OCI-LY1 (cell line): ENCODE results near the gene RNF121.

Experiments used
- H2AFZ ChIP-seq: fragments of 200-600 bp; sonication (generic), shearing (Covaris generic); 2 replicates; pipeline ENCODE4 v1.6.0; 2014; ENCODE audit warnings: antibody characterized with exemption, mild to moderate bottlenecking, low read length
- H3F3A ChIP-seq: fragments of 200-600 bp; sonication (generic), shearing (Covaris generic); 2 replicates; pipeline ENCODE4 v1.6.0; 2014; ENCODE audit warnings: mild to moderate bottlenecking, antibody characterized with exemption, low read length, moderate library complexity; ENCODE audit not compliant: insufficient read depth
- H3K27ac ChIP-seq: fragments of 200-600 bp; sonication (generic); 2 replicates; pipeline ENCODE4 v1.5.1; 2014; ENCODE audit warnings: low read length, mixed run types, mild to moderate bottlenecking, low read depth; ENCODE audit not compliant: poor library complexity, severe bottlenecking
- H3K27me3 ChIP-seq: fragments of 200-600 bp; sonication (generic); 2 replicates; pipeline ENCODE4 v1.6.0; 2014; ENCODE audit warnings: antibody characterized with exemption, mild to moderate bottlenecking, low read length, moderate library complexity; ENCODE audit not compliant: insufficient read depth
- H3K36me3 ChIP-seq: fragments of 200-600 bp; sonication (generic); 2 replicates; pipeline ENCODE4 v1.6.1; 2014; ENCODE audit warnings: mild to moderate bottlenecking, antibody characterized with exemption, low read length, moderate library complexity, mixed read lengths; ENCODE audit not compliant: insufficient read depth
- H3K4me1 ChIP-seq: fragments of 200-600 bp; sonication (generic); 2 replicates; pipeline ENCODE4 v1.5.1; 2014; ENCODE audit warnings: mild to moderate bottlenecking, low read length, moderate library complexity; ENCODE audit not compliant: insufficient read depth, severe bottlenecking
- H3K4me2 ChIP-seq: fragments of 200-600 bp; sonication (generic), shearing (Covaris generic); 2 replicates; pipeline ENCODE4 v1.6.1; 2014; ENCODE audit warnings: low read length
- H3K4me3 ChIP-seq: fragments of 200-600 bp; sonication (generic); 2 replicates; pipeline ENCODE4 v1.5.1; 2014; ENCODE audit warnings: low read length, low read depth, mild to moderate bottlenecking, mixed read lengths; ENCODE audit not compliant: poor library complexity, severe bottlenecking
- H3K79me2 ChIP-seq: fragments of 200-600 bp; shearing (Covaris generic); 2 replicates; pipeline ENCODE4 v1.6.1; 2016; ENCODE audit warnings: mixed run types, low read length, mixed read lengths; ENCODE audit not compliant: insufficient read depth
- H3K9ac ChIP-seq: fragments of 200-600 bp; sonication (generic), shearing (Covaris generic); 2 replicates; pipeline ENCODE4 v1.6.1; 2014; ENCODE audit warnings: mild to moderate bottlenecking, low read length, mixed read lengths
- H3K9me2 ChIP-seq: fragments of 200-600 bp; sonication (generic), shearing (Covaris generic); 2 replicates; pipeline ENCODE4 v1.6.1; 2014; ENCODE audit warnings: low read depth, mild to moderate bottlenecking, low read length, mixed read lengths
- H3K9me3 ChIP-seq: fragments of 200-600 bp; shearing (Covaris generic); 2 replicates; pipeline ENCODE4 v1.6.1; 2014; ENCODE audit warnings: low read length, mixed read lengths
- H4K20me1 ChIP-seq: fragments of 200-600 bp; sonication (generic), shearing (Covaris generic); 2 replicates; pipeline ENCODE4 v1.6.0; 2016; ENCODE audit warnings: mild to moderate bottlenecking, low read length; ENCODE audit not compliant: insufficient read depth
- CTCF ChIP-seq: fragments of 200-600 bp; sonication (generic), shearing (Covaris generic); IDR thresholded peaks from 2 replicates; pipeline ENCODE4 v1.5.1; 2017; ENCODE audit warnings: mild to moderate bottlenecking, antibody characterized with exemption, low read length, moderate library complexity, mixed read lengths
- EZH2 ChIP-seq: fragments of 200-600 bp; sonication (generic), shearing (Covaris generic); IDR thresholded peaks from 2 replicates; pipeline ENCODE4 v1.8.0; 2017; ENCODE audit warnings: borderline replicate concordance, mixed run types, mild to moderate bottlenecking, antibody characterized with exemption, low read length, moderate library complexity, mixed read lengths

RNF121 gene

DNA sequence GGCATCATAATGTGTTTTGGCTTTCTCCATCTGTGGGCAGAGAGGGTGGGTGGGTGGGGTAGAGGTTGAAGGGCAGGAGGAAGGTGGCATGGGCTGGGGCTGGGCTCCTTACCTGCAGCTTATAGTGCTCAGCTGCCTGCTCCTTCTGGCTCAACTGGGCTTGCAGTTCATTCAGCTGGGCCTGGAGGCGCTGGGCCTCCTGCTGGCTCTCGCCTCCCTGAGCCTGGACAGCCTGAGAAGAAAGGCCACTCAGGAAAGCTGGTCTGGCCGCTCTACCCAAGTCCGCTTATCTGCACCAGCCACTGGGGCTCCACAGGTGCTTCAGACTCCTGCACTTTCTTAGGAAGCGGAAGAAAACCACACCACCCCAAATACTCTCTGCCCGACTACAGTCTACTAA lies 80.3 kb downstream of the RNF121 start:
- TF ChIP-seq EZH2 (no peak), CTCF (no peak)
- Histone ChIP-seq H3K9me2 (no peaks in the 10 kb centered on the region), H3K4me1 (no peaks in the 10 kb centered on the region), H3K4me2 (no peak overlapping the region), H3F3A (no peaks in the 10 kb centered on the region), H3K4me3 (no peak overlapping the region), H3K79me2 (no peaks in the 10 kb centered on the region), H4K20me1 (no peaks in the 10 kb centered on the region), H3K9me3 (no peaks in the 10 kb centered on the region), H3K27me3 (no peaks in the 10 kb centered on the region), H2AFZ (no peak overlapping the region), H3K36me3 (peaks cover 96% of the 10 kb centered on the region), H3K9ac (no peak overlapping the region), H3K27ac (no peak overlapping the region)

GRCh38 chr11:72010529-72011233 lies 81.8 kb downstream of the RNF121 start:
- no peaks in the 10 kb centered on the region for H3F3A ChIP-seq
- H2AFZ ChIP-seq, result no peak overlapping the region
- H3K36me3 ChIP-seq, result peaks cover 96% of the 10 kb centered on the region
- H3K9me2 ChIP-seq, result no peaks in the 10 kb centered on the region
- no peaks in the 10 kb centered on the region for H3K9me3 ChIP-seq
- H3K4me3 ChIP-seq, result no peak overlapping the region
- no peak overlapping the region for H3K27ac ChIP-seq
- no peak for TF ChIP-seq CTCF
- no peak for TF ChIP-seq EZH2
- no peaks in the 10 kb centered on the region for H3K27me3 ChIP-seq
- no peaks in the 10 kb centered on the region for H4K20me1 ChIP-seq
- H3K4me1 ChIP-seq, result no peaks in the 10 kb centered on the region
- no peaks in the 10 kb centered on the region for H3K79me2 ChIP-seq
- H3K9ac ChIP-seq, result no peak overlapping the region
- no peak overlapping the region for H3K4me2 ChIP-seq

- H3K9ac ChIP-seq, result no peak overlapping the region
- H3K27ac ChIP-seq, result no peak overlapping the region
- no peaks in the 10 kb centered on the region for H3K4me1 ChIP-seq
- no peak overlapping the region for H3K4me3 ChIP-seq
- no peak for TF ChIP-seq EZH2
- TF ChIP-seq CTCF, result no peak
- H3K9me3 ChIP-seq, result no peaks in the 10 kb centered on the region
- no peaks in the 10 kb centered on the region for H3K9me2 ChIP-seq
- H3K79me2 ChIP-seq, result no peaks in the 10 kb centered on the region
- no peak overlapping the region for H2AFZ ChIP-seq
- H3K27me3 ChIP-seq, result no peaks in the 10 kb centered on the region
- H4K20me1 ChIP-seq, result no peaks in the 10 kb centered on the region
- H3F3A ChIP-seq, result no peaks in the 10 kb centered on the region
- no peak overlapping the region for H3K4me2 ChIP-seq
- peaks cover 96% of the 10 kb centered on the region for H3K36me3 ChIP-seq
Observed at GRCh38 chr11:72012091-72012630, 83.3 kb downstream of the RNF121 start.
